ENCODE measurements around the gene PF4V1.

PF4V1 gene

GRCh38 chr4:73842696-73843095, 10.4 kb upstream of the PF4V1 start:
- DNase-seq (ENCODE audit: low spot score), result no peak
- TF ChIP-seq CTCF (IDR thresholded peaks at IDR 0.05; ENCODE audit: extremely low read depth, insufficient read depth, missing control alignments), result no peak
- in situ Hi-C loops (cut with MboI; ENCODE audit: low pct_unique_long_range_greater_than_20kb, low sequenced_read_pairs, unreplicated experiment), result no loop called here

DNA sequence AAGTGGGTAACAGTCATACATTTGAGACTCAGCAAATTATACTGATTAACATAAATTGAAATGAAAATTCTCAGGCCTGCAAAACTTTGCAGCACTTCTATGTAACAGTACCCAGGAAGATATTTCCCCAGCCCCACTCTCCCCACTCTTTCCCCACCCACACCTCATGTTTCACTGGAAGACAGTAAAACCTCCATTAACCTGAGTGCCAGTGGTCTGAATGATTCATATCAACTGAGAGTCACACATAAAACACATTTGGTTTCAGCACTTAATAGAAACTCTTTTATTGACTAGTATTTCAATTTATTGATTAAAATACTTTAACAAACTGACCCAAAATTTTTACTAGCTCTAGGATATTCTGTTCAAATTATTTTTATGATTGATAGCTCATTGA, 9.7 kb upstream of the PF4V1 start:
- DNase-seq (ENCODE audit: low spot score), result no peak
- no peak for TF ChIP-seq CTCF (IDR thresholded peaks at IDR 0.05; ENCODE audit: extremely low read depth, insufficient read depth, missing control alignments)
- in situ Hi-C loops (cut with MboI; ENCODE audit: low pct_unique_long_range_greater_than_20kb, low sequenced_read_pairs, unreplicated experiment), result no loop called here

DNA sequence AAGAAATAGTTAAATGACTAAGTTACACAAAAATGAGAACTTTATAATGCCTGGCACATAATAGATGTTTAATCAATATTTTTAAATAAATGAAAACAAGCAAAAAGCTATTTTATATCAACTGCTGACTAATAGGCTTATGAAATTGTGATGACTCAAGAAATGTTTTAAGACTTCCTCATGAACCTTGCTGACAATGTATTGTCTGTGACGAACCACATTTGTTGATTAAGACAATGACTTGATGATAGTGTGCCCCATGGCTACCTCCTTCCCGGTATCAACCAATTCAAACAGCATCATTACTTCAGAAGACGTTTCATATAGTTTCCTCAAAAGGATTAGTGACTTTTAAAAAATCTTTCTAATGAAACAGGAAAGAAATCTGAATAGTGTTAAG, 8.8 kb upstream of the PF4V1 start:
- TF ChIP-seq CTCF (IDR thresholded peaks at IDR 0.05; ENCODE audit: extremely low read depth, insufficient read depth, missing control alignments), result no peak
- DNase-seq (ENCODE audit: low spot score), result no peak
- in situ Hi-C loops (cut with MboI; ENCODE audit: low pct_unique_long_range_greater_than_20kb, low sequenced_read_pairs, unreplicated experiment), result no loop called here

DNA sequence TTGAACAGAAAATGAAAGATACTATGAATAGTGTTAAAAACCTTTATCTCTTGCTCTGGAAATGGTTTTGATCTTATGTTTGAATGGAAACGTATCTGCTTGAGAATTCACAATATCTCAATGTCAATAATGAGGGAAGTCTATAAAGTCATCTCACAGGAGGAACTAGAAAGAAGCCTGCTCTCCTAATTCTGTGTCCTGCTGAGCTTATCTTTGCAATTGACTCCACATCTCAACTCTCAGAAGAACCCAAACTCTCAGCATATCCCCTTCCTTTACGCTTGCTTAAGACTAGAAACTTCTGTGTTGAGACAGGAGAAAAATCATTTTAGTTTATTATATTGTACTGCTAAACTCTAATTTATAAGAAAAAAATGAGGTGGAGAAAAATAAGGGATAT, 8.3 kb upstream of the PF4V1 start:
- DNase-seq (ENCODE audit: low spot score), result no peak
- in situ Hi-C loops (cut with MboI; ENCODE audit: low pct_unique_long_range_greater_than_20kb, low sequenced_read_pairs, unreplicated experiment), result no loop called here
- TF ChIP-seq CTCF (IDR thresholded peaks at IDR 0.05; ENCODE audit: extremely low read depth, insufficient read depth, missing control alignments), result no peak

GRCh38 chr4:73847526-73848182, 5.4 kb upstream of the PF4V1 start:
- DNase-seq (ENCODE audit: low spot score), result no peak
- no peak for TF ChIP-seq CTCF (IDR thresholded peaks at IDR 0.05; ENCODE audit: extremely low read depth, insufficient read depth, missing control alignments)
- in situ Hi-C loops (cut with MboI; ENCODE audit: low pct_unique_long_range_greater_than_20kb, low sequenced_read_pairs, unreplicated experiment), result no loop called here

- DNase-seq (ENCODE audit: low spot score), result no peak
- in situ Hi-C loops (cut with MboI; ENCODE audit: low pct_unique_long_range_greater_than_20kb, low sequenced_read_pairs, unreplicated experiment), result no loop called here
- no peak for TF ChIP-seq CTCF (IDR thresholded peaks at IDR 0.05; ENCODE audit: extremely low read depth, insufficient read depth, missing control alignments)
Measured at GRCh38 chr4:73848183-73848777, 4.8 kb upstream of the PF4V1 start.
